Astrocyte of the cerebellum (primary cell): ENCODE measurements around the gene OMA1.
A peak's percentile ranks its signal among the peaks of the same experiment; 100 is the strongest.

ENCODE experiments used
- DNase-seq: peaks from one replicate; pipeline ENCODE4 v3.0.0-alpha.2; 2011; ENCODE audit warnings: low read depth
- H3K4me3 ChIP-seq: 2 replicates; pipeline ENCODE4 v1.5.1; 2011; ENCODE audit warnings: mild to moderate bottlenecking, low read depth, low read length, moderate library complexity
- CTCF ChIP-seq: IDR thresholded peaks from 2 replicates; pipeline ENCODE4 v1.5.1; 2012; ENCODE audit warnings: low read length, low read depth, moderate library complexity, mild to moderate bottlenecking; ENCODE audit errors: missing control alignments
- in situ Hi-C: cut with HindIII; loops from 2 replicates; pipeline ENCODE4 v1.10.0; 2017; ENCODE audit warnings: low sequenced_read_pairs

The OMA1 gene

GRCh38 chr1:58528518-58528917, 18.0 kb downstream of the OMA1 start:
- H3K4me3 ChIP-seq: no peak overlapping the region
- DNase-seq: no peak
- in situ Hi-C loops: no loop called here
- no peak for TF ChIP-seq CTCF

GRCh38 chr1:58524353-58524945, 22.1 kb downstream of the OMA1 start:
- DNase-seq: no peak
- TF ChIP-seq CTCF: no peak
- in situ Hi-C loops: no loop called here
- H3K4me3 ChIP-seq: no peak overlapping the region

DNA sequence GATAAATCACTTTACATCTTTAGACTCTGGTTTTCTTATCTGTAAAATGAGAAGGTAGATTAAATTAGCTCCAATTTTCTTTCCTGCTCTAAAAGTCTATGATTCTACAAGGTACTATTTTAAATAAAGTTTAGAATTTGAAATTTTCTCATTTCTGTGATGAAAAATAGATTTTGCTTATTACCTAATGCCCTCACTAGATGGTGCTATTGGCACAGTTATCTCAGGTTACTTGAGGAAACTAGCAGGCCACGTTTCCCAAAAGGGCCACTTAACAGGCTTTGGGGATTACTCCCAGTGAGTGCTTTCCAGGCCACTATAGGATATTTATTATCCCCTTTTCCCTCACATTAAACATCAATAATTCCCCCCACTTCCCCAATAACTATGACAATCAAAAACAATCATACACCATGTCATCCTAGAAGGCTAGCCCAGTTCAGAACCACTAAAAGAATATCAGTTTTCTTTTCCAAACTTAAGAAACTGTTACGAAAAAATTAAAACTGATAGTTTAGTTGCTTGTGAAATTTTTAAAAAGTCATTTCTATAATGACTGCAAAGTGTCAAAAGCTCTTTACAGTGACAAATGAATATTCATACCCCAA, 30.6 kb downstream of the OMA1 start:
- DNase-seq: peak; percentile 78
- in situ Hi-C loops: no loop called here
- H3K4me3 ChIP-seq: no peak overlapping the region
- TF ChIP-seq CTCF: peak; percentile 53

DNA sequence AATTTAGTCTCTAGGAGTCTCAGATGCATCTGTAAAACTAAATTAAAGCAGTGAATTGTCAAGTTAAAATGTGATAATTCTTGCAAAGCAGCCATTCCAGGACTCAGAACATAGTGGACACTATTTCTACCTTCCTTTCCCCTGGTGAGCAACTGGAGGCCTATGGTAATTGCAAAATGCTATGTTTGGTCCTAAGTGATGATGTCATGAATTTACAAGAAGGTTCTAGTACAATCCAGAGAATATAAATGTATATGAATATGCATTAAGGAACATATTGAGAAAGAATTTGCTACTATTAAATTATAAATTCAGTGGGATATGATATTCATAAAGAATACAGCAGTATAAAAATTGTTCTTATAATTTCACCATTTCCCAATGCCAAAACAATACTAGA, 32.6 kb downstream of the OMA1 start:
- in situ Hi-C loops: no loop called here
- H3K4me3 ChIP-seq: no peak overlapping the region
- DNase-seq: no peak
- TF ChIP-seq CTCF: no peak

- no peak for TF ChIP-seq CTCF
- H3K4me3 ChIP-seq: no peak overlapping the region
- in situ Hi-C loops: no loop called here
- no peak for DNase-seq
Observed at GRCh38 chr1:58508629-58509028, 37.9 kb downstream of the OMA1 start.

- no peak for TF ChIP-seq CTCF
Observed at GRCh38 chr1:58505286-58505685, 41.2 kb downstream of the OMA1 start.

More at GRCh38 chr1:58505286-58505685, 41.2 kb downstream of the OMA1 start:
- in situ Hi-C loops: no loop called here
- DNase-seq: no peak
- no peak overlapping the region for H3K4me3 ChIP-seq
